ENCODE measurements around the gene SASH1. TPM values are rescaled to one million over a fixed set of nuclear protein-coding genes. Genes with fewer than 3 reads are reported as not detected.

Gene SASH1
- total RNA-seq, 1 experiment from 2014 or later = 11.7 TPM

- Histone ChIP-seq H3K27me3 (ENCODE audit: insufficient read depth, low read length) (no peaks in the 10 kb centered on the region), H3K4me2 (ENCODE audit: low read length) (no peak overlapping the region), H3K79me2 (ENCODE audit: insufficient read depth, low read length) (no peaks in the 10 kb centered on the region), H3K9me3 (ENCODE audit: control insufficient read depth in 1 of 2, insufficient read depth in 1 of 2, low read depth in 1 of 2, low read length in 2 of 2) (no peaks in the 10 kb centered on the region), H3K27ac (ENCODE audit: low read depth, low read length) (no peak overlapping the region), H3K9me2 (ENCODE audit: insufficient read depth) (no peaks in the 10 kb centered on the region), H3K4me1 (ENCODE audit: control insufficient read depth in 1 of 2, insufficient read depth in 2 of 2, low read length in 2 of 2) (no peaks in the 10 kb centered on the region), H4K20me1 (ENCODE audit: insufficient read depth) (no peaks in the 10 kb centered on the region), H3K4me3 (replicated peaks in 1 of 2; ENCODE audit: low read depth in 1 of 2, low read length in 2 of 2) (no peak overlapping the region), H2AFZ (ENCODE audit: low read depth, low read length, poor library complexity, severe bottlenecking) (no peak overlapping the region), H3K36me3 (ENCODE audit: control insufficient read depth in 1 of 2, insufficient read depth in 2 of 2, low read length in 2 of 2) (no peaks in the 10 kb centered on the region), H3K9ac (ENCODE audit: low read length) (no peak overlapping the region)
- POLR2A ChIA-PET = no interaction called here
- DNase-seq (ENCODE audit: low read depth, low spot score) = no peak
- CTCF ChIA-PET = no interaction called here
- BruUV-seq (replicated peaks) = no TSS peak
- TF ChIP-seq ZNF274 (IDR thresholded peaks at IDR 0.05; ENCODE audit: low read depth, low read length) (no peak), ELF1 (IDR thresholded peaks at IDR 0.05; ENCODE audit: borderline replicate concordance, low read depth) (no peak), SP1 (IDR thresholded peaks at IDR 0.05; ENCODE audit: low read depth) (no peak), ZBTB33 (IDR thresholded peaks at IDR 0.05; ENCODE audit: extremely low read depth, insufficient replicate concordance, low read length) (no peak), SIN3A (IDR thresholded peaks at IDR 0.05; ENCODE audit: low read depth) (no peak), CTCF (IDR thresholded peaks at IDR 0.05 in 2 of 3, conservative IDR thresholded peaks at IDR 0.05 in 1 of 3; ENCODE audit: borderline replicate concordance in 1 of 3, insufficient read depth in 1 of 3, low read depth in 2 of 3, low read length in 2 of 3) (no peak), EGR1 (IDR thresholded peaks at IDR 0.05; ENCODE audit: low read depth) (no peak), JUND (IDR thresholded peaks at IDR 0.05) (no peak), ZFX (IDR thresholded peaks at IDR 0.05) (no peak), YY1 (IDR thresholded peaks at IDR 0.05; ENCODE audit: extremely low read depth, insufficient replicate concordance, low read depth, low read length) (no peak), ATF3 (IDR thresholded peaks at IDR 0.05) (no peak), FOSL1 (IDR thresholded peaks at IDR 0.05; ENCODE audit: low read depth) (no peak), SRF (IDR thresholded peaks at IDR 0.05; ENCODE audit: low read depth) (no peak), POLR2AphosphoS5 (IDR thresholded peaks at IDR 0.05; ENCODE audit: low read depth, low read length) (no peak), RAD21 (IDR thresholded peaks at IDR 0.05; ENCODE audit: low read depth) (no peak)
- intact Hi-C loops (cut with micrococcal nuclease) = no loop called here
- RAD21 ChIA-PET (ENCODE audit: low non-redundant PET in 1 of 2, low total read pairs in 2 of 2, uncharacterized antibody in 2 of 2, unreplicated experiment in 2 of 2) = no interaction called here
- ATAC-seq = no peak
These were observed 48.6 kb upstream of the SASH1 start for GRCh38 chr6:148294059-148294458.
